22Rv1 (cell line): ENCODE data around the gene PKLR.

ENCODE experiments used
- ZFX ChIP-seq: fragments of 450-650 bp; IDR thresholded peaks from 2 replicates; pipeline ENCODE4 v1.6.1; 2017; ENCODE audit warnings: antibody characterized with exemption, borderline replicate concordance
- TF ChIP-seq, protein P1 (sequence below): fragments of 450-650 bp; IDR thresholded peaks from 2 replicates; pipeline ENCODE4 v1.5.1; 2017; ENCODE audit warnings: mild to moderate bottlenecking

DNA sequence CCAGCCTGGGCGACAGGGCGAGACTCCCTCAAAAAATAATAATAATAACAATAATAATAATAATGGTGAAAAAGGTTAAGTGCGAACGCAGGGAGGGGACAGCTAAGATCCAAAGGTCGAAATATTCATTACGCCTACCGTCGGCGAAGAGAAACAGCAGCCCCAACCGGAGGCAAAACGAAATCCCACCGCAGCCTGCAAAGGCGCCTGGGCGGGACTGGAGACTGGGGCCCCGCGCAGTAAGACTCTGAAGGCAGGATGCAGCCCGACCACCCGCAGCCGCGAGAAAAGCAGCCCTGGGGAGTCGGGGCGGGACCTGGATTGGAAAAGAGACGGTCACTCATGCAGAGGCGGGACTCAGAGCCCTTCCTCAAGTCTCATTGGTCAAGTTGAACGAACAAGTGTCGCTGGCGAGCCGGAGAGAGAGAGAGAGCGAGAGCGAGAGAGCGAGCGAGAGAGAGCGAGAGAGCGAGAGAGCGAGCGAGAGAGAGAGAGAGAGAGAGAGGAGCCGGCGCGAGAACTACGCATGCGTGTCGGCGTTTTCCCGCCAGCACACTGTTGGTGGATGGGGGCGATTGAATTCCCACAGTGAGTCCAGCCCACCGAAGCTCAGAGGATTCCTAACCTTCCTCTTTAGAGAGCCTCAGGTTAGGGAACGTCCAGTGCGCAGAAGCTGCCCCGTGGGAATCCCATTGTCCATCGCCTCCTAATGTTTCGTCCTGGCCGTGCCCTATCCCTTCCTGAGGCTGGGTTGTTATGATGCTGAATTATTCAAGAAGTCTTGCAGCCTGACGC lies 56.7 kb downstream of the PKLR start:
- TF ChIP-seq, protein P1, sequence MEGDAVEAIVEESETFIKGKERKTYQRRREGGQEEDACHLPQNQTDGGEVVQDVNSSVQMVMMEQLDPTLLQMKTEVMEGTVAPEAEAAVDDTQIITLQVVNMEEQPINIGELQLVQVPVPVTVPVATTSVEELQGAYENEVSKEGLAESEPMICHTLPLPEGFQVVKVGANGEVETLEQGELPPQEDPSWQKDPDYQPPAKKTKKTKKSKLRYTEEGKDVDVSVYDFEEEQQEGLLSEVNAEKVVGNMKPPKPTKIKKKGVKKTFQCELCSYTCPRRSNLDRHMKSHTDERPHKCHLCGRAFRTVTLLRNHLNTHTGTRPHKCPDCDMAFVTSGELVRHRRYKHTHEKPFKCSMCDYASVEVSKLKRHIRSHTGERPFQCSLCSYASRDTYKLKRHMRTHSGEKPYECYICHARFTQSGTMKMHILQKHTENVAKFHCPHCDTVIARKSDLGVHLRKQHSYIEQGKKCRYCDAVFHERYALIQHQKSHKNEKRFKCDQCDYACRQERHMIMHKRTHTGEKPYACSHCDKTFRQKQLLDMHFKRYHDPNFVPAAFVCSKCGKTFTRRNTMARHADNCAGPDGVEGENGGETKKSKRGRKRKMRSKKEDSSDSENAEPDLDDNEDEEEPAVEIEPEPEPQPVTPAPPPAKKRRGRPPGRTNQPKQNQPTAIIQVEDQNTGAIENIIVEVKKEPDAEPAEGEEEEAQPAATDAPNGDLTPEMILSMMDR: peak; percentile 27
- TF ChIP-seq ZFX: no peak
